Transverse colon (tissue), 4 donors: ENCODE measurements around the gene C19orf85. TPM values are rescaled to one million over a fixed set of nuclear protein-coding genes. Genes with fewer than 3 reads are reported as not detected.
A peak's percentile ranks its signal among the peaks of the same experiment; 100 is the strongest.

Source experiments
- DNase-seq: peaks from one replicate; pipeline ENCODE4 v3.0.0-alpha.2; 2019
- H3K27ac ChIP-seq, 4 donors: fragments of 200-600 bp; sonication (generic); 2 replicates each; pipeline ENCODE4 v1.5.1; 2016 to 2018; ENCODE audit warnings: inconsistent platforms in 4 of 4
- H3K27me3 ChIP-seq: fragments of 200-600 bp; sonication (generic); 2 replicates; pipeline ENCODE4 v1.5.1; 2017; ENCODE audit warnings: inconsistent platforms
- H3K36me3 ChIP-seq, 4 donors: fragments of 200-600 bp; sonication (generic); 2 replicates each; pipeline ENCODE4 v1.5.1; 2017 to 2019; ENCODE audit warnings: inconsistent platforms in 4 of 4
- H3K4me1 ChIP-seq, 4 donors: fragments of 200-600 bp; sonication (generic); 2 replicates each; pipeline ENCODE4 v1.5.1; 2017 to 2020; ENCODE audit warnings: inconsistent platforms in 4 of 4
- H3K4me3 ChIP-seq, 4 donors: fragments of 200-600 bp; sonication (generic); 1 replicate in 1 of 4; 2 replicates in 3 of 4; pipeline versions ENCODE4 v1.5.1 to v1.6.1; 2017 to 2019; ENCODE audit warnings: inconsistent platforms in 4 of 4
- H3K9me3 ChIP-seq, 2 donors: fragments of 200-600 bp; sonication (generic); 2 replicates each; pipeline ENCODE4 v1.5.1; 2017 to 2019; ENCODE audit warnings: inconsistent platforms in 2 of 2
- CTCF ChIP-seq, 5 experiments: fragments of 200-600 bp in 3 of 5; fragments of 450-650 bp in 2 of 5; sonication (generic) in 3 of 5; IDR thresholded peaks; 1 replicate in 2 of 5; 2 replicates in 3 of 5; pipeline ENCODE4 v1.5.1; 2016 to 2017; ENCODE audit warnings: antibody characterized with exemption in 5 of 5, inconsistent platforms in 3 of 5, mild to moderate bottlenecking in 2 of 5, moderate library complexity in 1 of 5
- EP300 ChIP-seq: sonication (generic); formaldehyde crosslinking; IDR thresholded peaks from one replicate; pipeline ENCODE4 v1.6.1; 2017; ENCODE audit warnings: antibody characterized with exemption, low read depth
- POLR2A ChIP-seq: fragments of 450-650 bp; IDR thresholded peaks from one replicate; pipeline ENCODE4 v1.6.1; 2016; ENCODE audit warnings: antibody characterized with exemption, mild to moderate bottlenecking, moderate library complexity
- POLR2AphosphoS5 ChIP-seq, 3 donors: sonication (generic); formaldehyde crosslinking; IDR thresholded peaks; one replicate each; pipeline ENCODE4 v1.6.1; 2016; ENCODE audit warnings: antibody characterized with exemption in 3 of 3
- WGBS, 2 donors: methylation state at CpG; one replicate each; pipeline ENCODE4 v1.1.5; 2018; ENCODE audit warnings: low coverage in 1 of 2; 5-methylcytosine and 5-hydroxymethylcytosine counted together
- in situ Hi-C, 4 donors: fragments of 200-750 bp; cut with MboI; loops; one replicate each; pipeline versions ENCODE4 v1.15.0 to v1.15.1; 2017; ENCODE audit warnings: low sequenced_read_pairs in 3 of 4, low pct_ligation_motif_present in 1 of 4, low pct_unique_long_range_greater_than_20kb in 1 of 4
- intact Hi-C: fragments of 100-400 bp; cut with DNase I; formaldehyde crosslinking; loops from one replicate; pipeline ENCODE4 v1.15.1; 2023; ENCODE audit warnings: low total_unique reads
- total RNA-seq, 4 donors: library from RNA; depleted of rRNA; stranded (reverse); fragments of >200 nt; gene quantifications; one replicate each; pipeline ENCODE4 v1.1.0, GENCODE V29; 2016

The C19orf85 gene
- total RNA-seq, 4 donors from 2014 or later: not detected

GRCh38 chr19:55477905-55478304, 13.4 kb upstream of the C19orf85 start:
- Histone ChIP-seq H3K27me3 (no peaks in the 10 kb centered on the region), H3K4me3 (peak overlapping the region in 1 of 4 donors; percentile 80), H3K9me3 (no peaks in the 10 kb centered on the region), H3K36me3 (no peaks in the 10 kb centered on the region), H3K27ac (no peak overlapping the region), H3K4me1 (peaks cover 4 to 19% (median 13%) of the 10 kb centered on the region in 4 donors)
- DNase-seq: no peak
- TF ChIP-seq CTCF (IDR thresholded peaks at IDR 0.05): no peak
- TF ChIP-seq POLR2AphosphoS5 (IDR thresholded peaks at IDR 0.05): no peak
- TF ChIP-seq EP300: no peak
- TF ChIP-seq POLR2A: no peak
- in situ Hi-C loops (no loop called here), intact Hi-C loops (no loop called here)
- 89% methylated on average over 13 of the region's 13 CpGs; no CpG with 5 or more reads in 1 of the 2 donors for WGBS, 2 donors

DNA sequence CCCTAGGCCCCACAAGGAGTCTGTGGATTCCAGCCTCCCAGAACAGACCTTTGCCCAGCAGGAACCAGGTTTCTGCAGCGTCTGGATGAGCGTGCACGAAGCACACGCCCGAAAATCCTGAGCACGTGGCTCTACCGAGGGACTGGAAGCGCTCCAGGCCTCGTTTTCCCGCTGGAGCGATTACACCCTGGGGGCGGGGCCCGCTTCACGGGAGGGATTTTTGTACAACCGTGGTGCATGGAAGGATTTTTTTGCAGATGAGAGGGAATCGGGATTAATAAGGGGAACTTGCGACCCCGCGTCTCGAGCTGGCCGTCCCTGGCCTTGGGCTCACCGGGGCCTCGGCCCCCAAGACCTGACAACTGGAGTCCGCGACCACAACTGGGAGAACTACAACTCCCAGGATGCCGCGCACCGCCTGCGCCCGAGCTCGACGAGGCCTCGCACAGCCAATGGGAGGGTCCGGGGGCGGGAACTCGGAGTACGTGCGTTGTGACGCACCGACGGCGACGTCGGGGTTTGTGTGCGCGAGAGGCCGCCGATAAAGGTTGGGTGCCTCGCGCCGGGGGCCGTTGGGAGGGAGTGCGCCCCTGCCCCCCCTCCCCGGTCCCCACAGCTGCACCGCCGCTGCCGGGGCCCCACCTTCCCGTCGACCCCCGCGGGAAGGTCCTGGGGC, 11.7 kb upstream of the C19orf85 start, which contains the start of gene ZNF628:
Gene ZNF628 (plus strand): TSS at position 518 of the 676 bp plus-strand sequence. CDS start 3,294 bp downstream, outside the sequence.
- peak within 1 kb of the TSS; percentile 88 to 97 (median 96) for H3K27ac ChIP-seq
- no peaks in the 10 kb centered on the region for H3K27me3 ChIP-seq
- TF ChIP-seq EP300 (no peak), CTCF (IDR thresholded peaks at IDR 0.05) (no peak), POLR2A (peak; percentile 84), POLR2AphosphoS5 (IDR thresholded peaks at IDR 0.05) (peak; percentile 89 to 96 (median 92))
- peaks cover 4 to 19% (median 13%) of the 10 kb centered on the region in 4 donors for H3K4me1 ChIP-seq
- H3K36me3 ChIP-seq: no peaks in the 10 kb centered on the region
- intact Hi-C loops: no loop called here
- H3K9me3 ChIP-seq: no peaks in the 10 kb centered on the region
- in situ Hi-C loops: no loop called here
- H3K4me3 ChIP-seq: peak within 1 kb of the TSS; percentile 53 to 80 (median 70)
- DNase-seq: peak; percentile 99
- 1% methylated on average over 14 to 53 of the region's 61 CpGs for WGBS, 2 donors

DNA sequence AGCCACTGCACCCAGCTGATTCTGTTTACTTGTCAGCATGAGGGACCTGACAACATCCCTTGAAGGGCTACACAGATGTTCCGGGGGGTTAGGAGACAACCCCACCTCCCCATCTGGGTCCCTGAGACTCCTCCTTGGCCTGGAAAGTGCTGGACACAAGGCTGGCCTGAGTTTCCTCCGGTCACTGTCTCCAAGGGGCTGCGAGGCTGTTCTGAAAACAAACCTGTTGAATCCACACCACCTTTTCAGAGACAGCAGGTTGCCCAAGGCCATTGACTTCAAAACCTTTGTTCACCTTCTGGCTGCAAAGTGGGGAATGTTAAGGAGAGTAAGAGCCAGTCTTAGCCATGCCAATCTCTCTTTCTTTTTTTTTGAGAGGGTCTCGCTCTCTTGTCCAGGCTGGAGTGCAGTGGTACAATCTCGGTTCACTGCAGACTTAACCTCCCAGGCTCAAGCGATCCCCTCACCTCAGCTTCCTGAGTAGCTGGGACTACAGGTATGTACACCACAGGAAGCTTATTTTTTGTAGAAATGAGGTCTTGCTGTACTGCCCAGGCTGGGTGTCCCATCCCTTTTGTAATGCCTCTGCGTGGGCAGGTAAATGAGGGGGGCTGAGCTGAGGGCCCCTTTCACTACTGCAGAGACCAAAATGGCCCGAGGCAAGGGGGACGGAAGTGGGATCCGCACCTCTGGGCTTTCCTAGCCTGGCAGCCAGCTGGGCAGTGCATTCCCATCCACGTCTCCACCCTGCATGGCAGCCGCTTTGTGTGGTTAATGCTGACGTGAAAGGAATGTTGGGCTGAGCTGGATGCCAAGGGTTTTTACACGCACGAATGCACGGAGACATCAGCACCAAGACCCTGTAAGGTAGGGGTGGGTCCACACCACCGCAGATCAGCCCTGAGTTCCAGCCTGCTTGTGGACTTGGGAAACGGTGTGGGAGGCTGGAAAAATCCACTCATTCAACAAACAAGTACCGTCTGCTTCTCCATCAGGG, 10.0 kb upstream of the C19orf85 start:
- WGBS, 2 donors: 91% methylated on average over 19 of the region's 19 CpGs; no CpG with 5 or more reads in 1 of the 2 donors
- in situ Hi-C loops (no loop called here), intact Hi-C loops (no loop called here)
- TF ChIP-seq CTCF (IDR thresholded peaks at IDR 0.05) (no peak), POLR2AphosphoS5 (IDR thresholded peaks at IDR 0.05) (no peak), EP300 (no peak), POLR2A (no peak)
- Histone ChIP-seq H3K27ac (no peak overlapping the region), H3K27me3 (no peaks in the 10 kb centered on the region), H3K9me3 (no peaks in the 10 kb centered on the region), H3K4me3 (no peak overlapping the region), H3K36me3 (no peaks in the 10 kb centered on the region), H3K4me1 (peaks cover 4 to 19% (median 13%) of the 10 kb centered on the region in 4 donors)
- DNase-seq: no peak
